ENCODE measurements around the gene ELP5. TPM values are rescaled to one million over a fixed set of nuclear protein-coding genes. Genes with fewer than 3 reads are reported as not detected.

Gene ELP5
- total and polyA plus RNA-seq, 10 of the 15 experiments (the other 5 are each of a cell fraction or from before 2014, with no cell fraction given) = 41.1 to 109 (median 77.5) TPM

DNA sequence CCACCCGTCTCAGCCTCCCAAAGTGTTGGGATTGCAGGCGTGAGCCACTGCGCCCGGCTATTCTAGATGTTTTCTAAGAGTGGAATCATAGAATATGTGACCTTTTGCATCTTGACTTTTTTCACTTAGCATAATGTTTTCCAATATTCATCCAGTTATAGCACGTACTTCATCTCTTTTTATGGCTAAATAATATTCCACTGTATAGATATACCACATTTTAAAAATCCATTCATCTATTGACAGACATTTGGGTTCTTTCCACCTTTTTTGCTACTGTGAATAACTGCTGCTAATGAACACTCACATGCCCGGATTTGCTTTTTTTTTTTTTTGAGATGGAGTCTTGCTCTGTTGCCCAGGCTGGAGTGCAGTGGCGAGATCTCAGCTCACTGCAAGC, 52.2 kb downstream of the ELP5 start (continued):
- TF ChIP-seq BCL11A (IDR thresholded peaks at IDR 0.05; ENCODE audit: low read depth, low read length) (no peak), MEF2A (IDR thresholded peaks at IDR 0.05; ENCODE audit: insufficient read depth, low read depth, low read length) (no peak), CBFB (IDR thresholded peaks at IDR 0.05; ENCODE audit: low read depth) (no peak), EZH2 (IDR thresholded peaks at IDR 0.05; ENCODE audit: borderline replicate concordance, control insufficient read depth, low read depth, low read length) (no peak), RAD21 (IDR thresholded peaks at IDR 0.05; ENCODE audit: insufficient read depth, low read depth, low read length) (no peak), ZBED1 (IDR thresholded peaks at IDR 0.05; ENCODE audit: borderline replicate concordance) (no peak), CREM (IDR thresholded peaks at IDR 0.05; ENCODE audit: low read depth) (no peak), SMAD1 (IDR thresholded peaks at IDR 0.05; ENCODE audit: low read depth, partially characterized antibody) (no peak)

DNA sequence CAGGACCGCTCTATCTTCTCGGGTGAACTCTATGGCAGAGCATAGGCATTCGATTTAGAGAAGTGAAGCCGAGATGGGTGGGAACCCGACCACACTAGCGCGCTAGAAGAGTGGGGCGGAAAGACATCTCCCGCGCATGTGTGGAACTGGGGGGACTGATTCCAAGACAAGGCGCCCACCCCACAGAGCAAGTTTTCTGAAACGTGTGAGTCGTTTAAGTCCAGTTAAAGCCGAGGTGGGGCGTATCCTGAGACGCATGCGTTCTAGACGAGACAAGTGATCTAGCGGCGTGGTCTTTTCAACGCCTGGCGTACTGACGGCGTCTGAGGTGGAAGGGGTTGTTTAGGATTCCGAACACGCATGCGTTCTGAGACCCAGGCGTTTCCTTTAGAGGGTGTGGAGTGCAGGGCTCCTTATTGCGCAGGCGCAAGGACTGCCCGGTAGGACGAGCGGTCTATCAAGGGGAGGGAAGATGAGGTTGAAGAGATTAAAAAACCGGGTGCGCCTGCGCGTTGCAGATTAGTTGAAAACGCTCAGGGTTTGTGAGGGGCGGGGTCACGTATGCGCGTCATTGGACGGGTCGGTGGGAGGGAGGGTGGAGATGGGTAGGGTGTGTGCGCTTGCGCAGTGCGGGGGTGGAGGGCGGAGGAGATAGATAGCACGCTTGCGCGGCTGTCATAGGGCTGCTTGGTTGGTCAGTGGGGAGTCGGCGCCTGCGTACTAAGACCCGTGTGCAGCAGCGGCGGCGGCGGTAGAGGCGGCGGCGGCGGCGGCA, 55.1 kb downstream of the ELP5 start, which contains the start of gene EIF5A:
EIF5A (plus strand) TSS at position 718 of the 775 bp plus-strand sequence. CDS start 2,008 bp downstream, outside the sequence.
- BruUV-seq (replicated peaks) = no TSS peak
- Histone ChIP-seq H3K4me1 (ENCODE audit: control insufficient read depth, insufficient read depth, low read length) (peaks cover 12% of the 10 kb centered on the region), H3K36me3 (ENCODE audit: control insufficient read depth in 2 of 2, insufficient read depth in 2 of 2, low read length in 1 of 2) (peaks cover 15 to 21% of the 10 kb centered on the region in 2 experiments), H3K4me3 (peak within 1 kb of the TSS; percentile 99), H3K4me2 (ENCODE audit: control insufficient read depth, insufficient read depth) (peak within 1 kb of the TSS; percentile 45), H3K9me3 (replicated peaks; ENCODE audit: control insufficient read depth, insufficient read depth, low read length) (no peaks in the 10 kb centered on the region), H3K9ac (ENCODE audit: control insufficient read depth, insufficient read depth, low read length) (peak within 1 kb of the TSS; percentile 100), H2AFZ (ENCODE audit: control insufficient read depth, low read depth, low read length) (peak within 1 kb of the TSS; percentile 84), H3K79me2 (ENCODE audit: control insufficient read depth, insufficient read depth, low read length) (peaks cover 43% of the 10 kb centered on the region), H3K27ac (ENCODE audit: control insufficient read depth, insufficient read depth) (peak within 1 kb of the TSS; percentile 99), H3K27me3 (replicated peaks in 1 of 2; ENCODE audit: control insufficient read depth in 2 of 2, insufficient read depth in 2 of 2, low read length in 1 of 2) (no peaks in the 10 kb centered on the region), H4K20me1 (ENCODE audit: control insufficient read depth, insufficient read depth) (peaks cover 21% of the 10 kb centered on the region)
- intact Hi-C loops (cut with micrococcal nuclease; ENCODE audit: unreplicated experiment) (loop anchor here (2.0 to 10.0 kb wide), 3 partner anchors 22 to 378 kb away; partner anchors contain the start of genes GABARAP, NEURL4, TP53 and WRAP53), in situ Hi-C loops (cut with MboI) (no loop called here)
- SMC1A ChIA-PET (ENCODE audit: uncharacterized antibody, unreplicated experiment) = no interaction called here
- CTCF ChIA-PET = no interaction called here
- 1% methylated on average over 64 of the region's 64 CpGs for WGBS (ENCODE audit: insufficient coverage, insufficient replicate concordance, low lambda C conversion rate, missing lambda C conversion rate)
- ATAC-seq = peak; percentile 82
- POLR2A ChIA-PET = interaction anchor here (0.6 to 1.5 kb wide), 2 partner anchors 10 to 129 kb away, joined by 3 to 7 read pairs; partner anchors contain the start of gene TMEM102
- DNase-seq (ENCODE audit: low read depth, low spot score) = peak; percentile 100
- RAD21 ChIA-PET (ENCODE audit: unreplicated experiment) = no interaction called here
- FAIRE-seq = peak; percentile 98
- TF ChIP-seq SIN3A (IDR thresholded peaks at IDR 0.05; ENCODE audit: low read depth, low read length) (peak; percentile 79), BHLHE40 (IDR thresholded peaks at IDR 0.05; ENCODE audit: borderline replicate concordance in 1 of 2, low read depth in 2 of 2, low read length in 1 of 2) (peak; percentile 43 to 58; a peak in 2 of 4 replicates), RELA (IDR thresholded peaks at IDR 0.05; ENCODE audit: borderline replicate concordance, partially characterized antibody) (peak; percentile 58), TARDBP (IDR thresholded peaks at IDR 0.05; ENCODE audit: borderline replicate concordance) (peak; percentile 84; the same call in 1 of the 2 replicates), ETV6 (conservative IDR thresholded peaks at IDR 0.05 in 1 of 2, IDR thresholded peaks at IDR 0.05 in 1 of 2; ENCODE audit: borderline replicate concordance in 1 of 2, low read depth in 1 of 2) (0 out of 4 replicates have a peak, but pooled peaks of 1 of the 2 experiments have one; percentile 35), ZSCAN29 (IDR thresholded peaks at IDR 0.05) (no peak), MEF2A (IDR thresholded peaks at IDR 0.05; ENCODE audit: insufficient read depth, low read depth, low read length) (0 out of 2 replicates have a peak, but pooled peaks have one; percentile 37), SMC3 (IDR thresholded peaks at IDR 0.05; ENCODE audit: borderline replicate concordance, low read length) (no peak), POU2F2 (IDR thresholded peaks at IDR 0.05; ENCODE audit: borderline replicate concordance, low read depth, low read length) (peak; percentile 23; the same call in 1 of the 3 replicates), MYC (IDR thresholded peaks at IDR 0.05; ENCODE audit: insufficient read depth, insufficient read length, insufficient replicate concordance, low read length, severe bottlenecking) (peak; percentile 25), RUNX3 (IDR thresholded peaks at IDR 0.05; ENCODE audit: low read length) (peak; percentile 91), NBN (IDR thresholded peaks at IDR 0.05) (peak; percentile 88), JUNB (IDR thresholded peaks at IDR 0.05) (no peak), KLF5 (IDR thresholded peaks at IDR 0.05; ENCODE audit: partially characterized antibody) (peak; percentile 14), TCF7 (IDR thresholded peaks at IDR 0.05; ENCODE audit: borderline replicate concordance) (no peak)
